ENCODE data around the gene TMEM40. TPM values are rescaled to one million over a fixed set of nuclear protein-coding genes. Genes with fewer than 3 reads are reported as not detected.

Gene TMEM40
- not detected in 2 replicates for total RNA-seq (2016; rRNA removed; fragmentation: Illumina TruSeq; extraction: Trizol)
- total RNA-seq (2016; cell fraction: cytosol; rRNA removed; fragmentation: Illumina TruSeq; extraction: Trizol; ENCODE audit: low read depth): not detected in 2 replicates
- total RNA-seq (2016; cell fraction: insoluble cytoplasmic fraction; rRNA removed; fragmentation: Illumina TruSeq; extraction: Trizol): 0.09 TPM in 1 of 2 replicates, not detected in the other
- total RNA-seq (2016; cell fraction: membrane; rRNA removed; fragmentation: Illumina TruSeq; extraction: Trizol): 0.12 TPM in 1 of 2 replicates, not detected in the other
- total RNA-seq (2016; cell fraction: nucleus; rRNA removed; fragmentation: Illumina TruSeq; extraction: Trizol): not detected in 2 replicates
- 0.16 and 0.22 TPM in 2 replicates for polyA plus RNA-seq (2011; rRNA removed)
- 0.11 and 0.21 TPM in 2 replicates for polyA plus RNA-seq (2011; cell fraction: cytosol; rRNA removed)
- polyA plus RNA-seq (2011; cell fraction: nucleus; rRNA removed): not detected in 2 replicates
- 0.29 TPM in 1 of 2 replicates, not detected in the other for polyA plus RNA-seq (2012)
- polyA plus RNA-seq (2016; cell fraction: cytosol; fragmentation: Illumina TruSeq; extraction: Trizol; ENCODE audit: low read depth): not detected in 2 replicates
- not detected in 2 replicates for polyA plus RNA-seq (2016; cell fraction: insoluble cytoplasmic fraction; fragmentation: Illumina TruSeq; extraction: Trizol; ENCODE audit: low read depth)
- polyA plus RNA-seq (2016; cell fraction: membrane; fragmentation: Illumina TruSeq; extraction: Trizol; ENCODE audit: low read depth): 0.51 TPM in 1 of 2 replicates, not detected in the other
- polyA plus RNA-seq (2016; cell fraction: nucleus; fragmentation: Illumina TruSeq; extraction: Trizol; ENCODE audit: insufficient read depth, low read depth): not detected in 2 replicates
- 0.56 TPM in 1 of 2 replicates, not detected in the other for polyA minus RNA-seq (2011; rRNA and poly(A)+ RNA removed; ENCODE audit: low replicate concordance)
- polyA minus RNA-seq (2011; cell fraction: cytosol; rRNA and poly(A)+ RNA removed): not detected in 2 replicates
- not detected in 2 replicates for polyA minus RNA-seq (2011; cell fraction: nucleus; rRNA and poly(A)+ RNA removed)
- percentile 9 among the genes with signal in this experiment for Bru-seq, nascent RNA
- percentile 6 among the genes with signal in this experiment for BruChase-seq, experiment 1, labeled RNA remaining after a 6-hour chase
- BruChase-seq, experiment 2, labeled RNA remaining after a 2-hour chase: percentile 3 among the genes with signal in this experiment
- long read RNA-seq, experiment 1: 0 reads
- long read RNA-seq, experiment 2: 0 reads

- H3K79me2 ChIP-seq (ENCODE audit: insufficient read depth, low read length): no peaks in the 10 kb centered on the region
- 0 out of 5 replicates have a peak, but pooled peaks cover 0 to 3% of the 10 kb centered on the region in 2 experiments for H3K27me3 ChIP-seq (ENCODE audit: control insufficient read depth in 1 of 2, insufficient read depth in 2 of 2, low read length in 2 of 2)
- ATAC-seq: peak; percentile 64
- no peak for FAIRE-seq
- peak within 1 kb of the TSS in 1 of 3 experiments; percentile 29; a peak in 1 of 6 replicates for H3K4me3 ChIP-seq (replicated peaks in 1 of 3; ENCODE audit: insufficient read depth in 1 of 3, low read depth in 2 of 3, low read length in 3 of 3)
- no peak within 1 kb of the TSS for H3K9ac ChIP-seq (ENCODE audit: insufficient read depth, low read depth, low read length)
- in situ Hi-C loops (cut with HindIII; ENCODE audit: extremely low pct_ligation_motif_present, low pct_unique_long_range_greater_than_20kb) (no loop called here), intact Hi-C loops (cut with micrococcal nuclease; ENCODE audit: unreplicated experiment) (no loop called here)
- no peaks in the 10 kb centered on the region for H3K36me3 ChIP-seq (replicated peaks in 1 of 2; ENCODE audit: control insufficient read depth in 1 of 2, insufficient read depth in 2 of 2, low read length in 2 of 2)
- ChIA-PET CTCF (ENCODE audit: low intra/inter-chr PET ratio, low total read pairs) (no interaction called here), POLR2A (no interaction called here)
- 25% methylated on average over 4 of the region's 10 CpGs for WGBS (ENCODE audit: low lambda C conversion rate)
- no peak within 1 kb of the TSS for H3K27ac ChIP-seq (ENCODE audit: extremely low read length, insufficient read depth, low read length)
- H2AFZ ChIP-seq (ENCODE audit: low read length): peak within 1 kb of the TSS; percentile 56
- H3K4me1 ChIP-seq (ENCODE audit: insufficient read depth, low read length): peaks cover 29% of the 10 kb centered on the region
- BruUV-seq (replicated peaks): no TSS peak
- no peak for DNase-seq (ENCODE audit: low spot score)
- H3K9me3 ChIP-seq (ENCODE audit: low read length): no peaks in the 10 kb centered on the region
- H3K4me2 ChIP-seq (ENCODE audit: low read depth, low read length): peak within 1 kb of the TSS; percentile 50
- no peaks in the 10 kb centered on the region for H4K20me1 ChIP-seq (ENCODE audit: insufficient read depth, low read length)
- TF ChIP-seq FOXO1 (CRISPR knock-in tag; IDR thresholded peaks at IDR 0.05) (no peak), SNAPC2 (CRISPR knock-in tag; IDR thresholded peaks at IDR 0.05) (no peak), ZNF660 (CRISPR knock-in tag; IDR thresholded peaks at IDR 0.05; ENCODE audit: borderline replicate concordance, low read depth) (no peak), CREB1 (IDR thresholded peaks at IDR 0.05) (peak; percentile 20; the same call in 1 of the 2 replicates), CREB1 (CRISPR knock-in tag; IDR thresholded peaks at IDR 0.05) (no peak), RXRA (CRISPR knock-in tag; IDR thresholded peaks at IDR 0.05) (peak; percentile 19; the same call in 1 of the 2 replicates), TEAD3 (CRISPR knock-in tag; optimal IDR thresholded peaks at IDR 0.05; ENCODE audit: borderline replicate concordance) (peak; percentile 50), ZHX2 (IDR thresholded peaks at IDR 0.05; ENCODE audit: low read depth) (no peak), ZHX2 (CRISPR knock-in tag; IDR thresholded peaks at IDR 0.05; ENCODE audit: borderline replicate concordance) (no peak), TRIM22 (IDR thresholded peaks at IDR 0.05) (no peak), ZFY (CRISPR knock-in tag; IDR thresholded peaks at IDR 0.05) (0 out of 2 replicates have a peak, but pooled peaks have one; percentile 15), ZBTB7B (CRISPR knock-in tag; IDR thresholded peaks at IDR 0.05) (no peak), GABPB1 (CRISPR knock-in tag; IDR thresholded peaks at IDR 0.05) (no peak; the same call in 1 of the 2 replicates), ZFX (CRISPR knock-in tag; IDR thresholded peaks at IDR 0.05; ENCODE audit: low read depth) (peak; percentile 53)
Measured at GRCh38 chr3:12759097-12759679, at the start of gene TMEM40. TMEM40 (minus strand) TSS chr3:12759259; CDS start chr3:12749832, 9,427 bp downstream.
